GDM1 (cell line): ENCODE measurements around the gene SMYD3.
"Not testable (repeated sequence)": the region's sequence is repeated elsewhere in the genome, so short reads cannot be mapped to it uniquely, and the experiment has no call there.

Experiments used
- DNase-seq: peaks from one replicate; lab custom pipeline; 2025; lab: John Stamatoyannopoulos, UW

The SMYD3 gene

DNA sequence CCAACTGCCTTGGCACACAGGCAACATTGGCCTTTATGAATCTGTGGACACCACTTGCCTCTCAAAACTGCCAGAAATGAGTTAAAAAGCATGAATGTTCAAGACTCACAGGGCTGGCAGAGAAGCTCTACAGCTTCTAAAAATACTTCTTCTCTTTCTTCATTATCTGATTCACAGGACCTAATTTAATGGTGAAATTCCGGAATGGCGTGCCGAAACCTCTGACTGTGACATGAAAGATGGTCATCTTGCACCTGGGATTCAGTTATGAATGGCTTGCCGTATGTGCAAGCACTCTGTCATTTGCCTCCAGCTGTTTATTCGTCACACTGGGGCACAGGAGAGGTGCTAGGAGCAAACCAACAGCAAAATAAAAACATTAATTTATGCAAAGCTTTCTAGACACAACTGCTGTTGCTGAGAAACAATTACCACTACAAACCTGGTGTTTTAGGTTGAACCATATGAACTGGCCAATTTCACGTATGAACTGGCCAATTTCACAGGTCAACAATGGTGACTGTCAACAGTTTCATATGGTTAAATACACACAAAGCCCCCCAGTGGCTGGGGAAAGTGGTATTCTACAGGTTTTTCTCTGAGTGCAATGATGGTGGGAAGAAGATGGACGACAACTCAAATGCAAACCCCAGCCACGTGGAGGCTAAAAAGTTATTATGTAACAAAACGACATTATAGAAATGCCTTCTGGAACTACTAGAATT is 704.0 kb downstream of the SMYD3 start:
- DNase-seq, result no peak

DNA sequence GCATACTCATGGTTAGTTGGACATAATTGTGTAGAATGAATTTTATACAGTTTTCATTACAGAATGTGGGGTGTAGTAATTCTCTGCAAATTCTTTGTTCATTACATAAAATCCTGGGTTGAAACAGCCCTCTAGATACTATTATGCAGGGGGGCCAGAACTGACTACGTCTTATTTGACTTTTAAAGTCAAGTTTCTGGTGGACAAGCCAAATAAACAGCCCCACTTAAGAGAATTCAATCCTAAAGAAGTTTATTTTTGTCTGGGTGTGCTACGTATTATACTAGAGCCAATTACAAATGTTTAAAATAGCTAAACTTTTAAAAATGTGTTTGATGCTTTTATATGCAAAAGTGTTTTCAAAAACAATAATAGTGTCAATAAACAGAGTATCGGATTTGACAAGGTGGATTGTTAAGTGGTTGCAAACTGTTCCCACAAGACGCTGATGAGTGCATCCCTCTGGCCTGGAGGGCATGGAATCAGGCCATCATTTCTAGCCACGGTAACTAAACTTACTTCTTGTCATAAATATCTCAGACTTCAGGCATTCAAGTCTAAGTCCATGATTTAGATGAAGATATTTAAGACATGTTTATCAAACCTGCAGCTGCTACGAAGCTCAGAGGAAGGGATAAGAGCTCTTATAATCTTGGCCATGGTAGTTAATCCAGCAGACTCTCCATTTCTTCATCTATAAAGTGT is 706.0 kb downstream of the SMYD3 start:
- DNase-seq, result no peak

GRCh38 chr1:245798349-245798711 is 708.7 kb downstream of the SMYD3 start:
- DNase-seq, result no peak

DNA sequence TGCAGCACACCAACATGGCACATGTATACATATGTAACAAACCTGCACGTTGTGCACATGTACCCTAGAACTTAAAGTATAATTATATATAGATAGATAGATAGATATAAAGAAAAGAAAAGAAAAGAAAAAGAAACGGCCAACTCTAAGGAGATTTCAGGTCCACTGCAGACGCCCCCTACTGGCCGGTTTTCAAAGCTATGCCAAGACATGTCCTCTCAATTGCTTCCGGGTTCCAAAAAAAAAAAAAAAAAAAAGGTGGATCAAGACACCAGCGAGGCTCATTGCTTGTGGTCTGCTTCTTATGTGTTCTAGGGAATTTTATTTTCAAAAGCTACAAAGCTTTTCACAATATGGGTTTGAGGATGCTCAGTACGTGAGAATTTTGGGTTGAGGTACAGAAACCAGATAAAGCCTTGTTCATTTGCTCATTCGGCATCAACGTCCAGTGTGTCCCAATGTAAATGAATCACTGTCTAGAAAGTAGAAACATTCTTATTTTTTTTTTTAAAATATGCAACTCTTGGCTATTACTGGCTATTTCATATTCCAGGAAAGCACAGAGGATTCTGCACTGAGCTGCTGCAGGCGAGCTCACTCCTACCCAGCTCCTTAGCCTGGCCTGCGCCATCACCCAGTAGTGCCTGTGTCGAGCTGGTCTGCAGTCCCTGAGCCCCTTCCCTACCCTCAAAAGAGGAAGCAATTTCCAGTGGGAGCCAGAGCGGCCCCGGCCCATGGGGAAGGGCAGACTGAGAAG is 709.3 kb downstream of the SMYD3 start:
- DNase-seq, result no peak

DNA sequence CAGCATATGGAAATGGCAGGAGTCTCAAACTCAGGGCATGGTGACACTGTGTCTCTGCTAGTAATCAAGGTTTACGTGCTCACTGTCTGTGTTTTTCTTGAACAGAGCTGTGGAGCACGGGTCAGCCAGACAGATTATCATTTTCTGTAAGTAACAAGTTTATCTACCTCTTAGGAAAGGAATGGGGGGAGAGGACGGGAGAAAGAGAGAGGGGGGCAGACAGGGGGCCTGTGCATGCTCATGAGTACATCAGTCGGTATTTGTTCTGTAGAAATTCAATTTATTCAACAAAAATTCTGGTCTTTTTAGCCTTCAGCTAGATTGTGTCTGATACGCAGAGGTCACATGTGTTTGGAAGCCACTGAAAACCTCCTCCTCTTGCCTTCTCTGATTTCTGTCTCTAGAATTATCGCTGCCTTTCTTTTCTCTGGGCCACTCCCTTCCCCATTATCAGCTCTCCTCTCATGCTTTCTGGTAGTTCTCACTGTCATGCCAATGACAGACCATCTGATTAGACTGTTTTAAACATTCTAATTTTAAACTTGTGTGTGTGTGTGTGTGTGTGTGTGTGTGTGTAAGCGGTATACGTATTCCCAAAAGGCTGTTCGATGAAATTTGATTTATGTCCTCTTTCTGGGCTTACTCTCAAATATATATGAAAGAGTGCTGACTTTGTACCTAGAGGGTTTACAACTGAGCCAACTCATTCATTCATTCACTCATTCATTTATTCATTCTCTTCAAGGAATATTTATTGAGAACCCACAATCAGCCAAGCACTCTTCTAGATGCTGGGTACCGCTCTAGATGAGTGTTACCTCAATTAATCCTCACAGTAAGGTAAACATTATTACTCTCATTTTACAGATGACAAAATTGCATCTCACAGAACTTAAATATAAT is 715.4 kb downstream of the SMYD3 start:
- DNase-seq, result no peak

DNA sequence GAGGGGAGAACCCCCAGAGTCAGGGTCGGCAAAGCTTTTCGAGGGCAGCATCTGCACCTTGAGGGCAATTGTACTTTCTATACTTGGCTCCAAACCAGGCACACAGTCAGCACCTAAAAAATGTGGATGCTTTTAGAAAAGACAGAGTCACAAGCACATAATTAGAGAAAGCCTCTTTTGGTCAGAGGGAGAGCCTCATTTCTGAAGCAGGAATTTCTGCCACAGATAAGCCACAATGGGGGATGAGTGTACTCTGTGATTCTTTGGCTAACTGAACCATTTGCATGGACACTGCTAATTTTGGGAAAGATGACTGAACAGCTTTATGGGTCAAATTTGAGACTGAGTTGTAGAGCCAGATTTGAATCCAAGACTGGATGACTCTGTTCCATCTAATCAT is 716.6 kb downstream of the SMYD3 start:
- DNase-seq, result no peak

- no peak for DNase-seq
Observed at GRCh38 chr1:245788886-245789285, 718.2 kb downstream of the SMYD3 start.

- DNase-seq, result no peak
Observed at GRCh38 chr1:245788269-245788668, 718.8 kb downstream of the SMYD3 start.

- DNase-seq, result no peak
Observed at GRCh38 chr1:245786948-245787347, 720.1 kb downstream of the SMYD3 start.

DNA sequence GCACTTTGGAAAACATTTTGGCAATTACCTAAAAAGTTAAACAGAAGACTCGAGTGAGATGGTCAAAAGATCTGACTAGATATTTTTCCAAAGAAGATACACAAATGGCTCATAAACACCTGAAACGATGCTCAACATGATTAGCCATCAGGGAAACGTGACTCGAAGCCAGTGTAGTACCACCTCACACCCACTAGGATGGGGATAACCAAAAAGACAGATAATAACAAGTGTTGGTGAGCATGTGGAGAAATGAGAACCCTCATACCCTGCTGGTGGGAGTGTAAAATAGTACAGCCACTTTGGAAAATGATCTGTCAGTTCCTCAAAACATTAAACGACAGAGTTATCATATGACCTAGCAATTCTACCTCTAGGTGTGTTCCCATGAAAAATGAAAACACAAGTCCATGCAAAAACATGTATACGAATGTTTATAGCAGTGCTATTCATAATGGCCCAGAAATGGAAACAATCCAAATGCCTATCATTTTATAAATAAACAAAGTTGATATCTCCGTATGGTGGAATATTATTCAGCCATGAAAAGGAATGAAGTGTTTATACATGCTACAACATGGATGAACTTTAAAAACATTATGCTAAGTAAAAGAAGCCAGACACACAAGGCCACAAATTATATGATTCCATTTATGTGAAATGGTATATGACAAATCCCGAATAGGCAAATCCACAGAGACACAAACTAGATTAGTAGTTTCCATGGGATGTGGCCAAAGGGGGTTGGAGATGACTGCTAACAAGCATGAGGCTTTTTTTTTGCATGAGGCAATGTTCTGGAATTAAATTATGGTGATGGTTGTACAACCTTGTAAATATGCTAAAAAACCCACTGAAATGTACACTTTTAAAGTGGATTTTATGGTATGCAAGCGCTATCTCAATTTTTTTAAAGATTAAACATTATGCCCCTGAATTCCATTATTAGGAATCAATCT is 727.0 kb downstream of the SMYD3 start:
- no peak for DNase-seq

DNA sequence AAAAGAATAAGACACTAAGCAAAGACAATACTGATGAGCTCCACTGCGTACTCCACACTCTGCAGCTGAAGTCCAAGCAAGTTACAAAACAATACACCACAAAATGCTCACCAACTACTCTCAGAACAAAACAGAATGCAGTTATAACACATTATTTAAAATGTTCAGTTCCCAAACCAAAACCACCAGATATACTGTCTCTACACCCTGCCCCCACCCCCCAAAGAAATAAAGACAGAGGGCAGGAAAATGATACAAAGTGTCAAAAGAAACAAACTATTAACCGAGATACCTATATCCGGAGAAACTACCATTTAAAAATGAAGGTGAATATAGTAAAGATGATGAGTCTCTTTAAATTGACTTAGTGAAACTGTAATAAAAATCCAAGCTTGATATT is 729.3 kb downstream of the SMYD3 start:
- DNase-seq, result no peak

DNA sequence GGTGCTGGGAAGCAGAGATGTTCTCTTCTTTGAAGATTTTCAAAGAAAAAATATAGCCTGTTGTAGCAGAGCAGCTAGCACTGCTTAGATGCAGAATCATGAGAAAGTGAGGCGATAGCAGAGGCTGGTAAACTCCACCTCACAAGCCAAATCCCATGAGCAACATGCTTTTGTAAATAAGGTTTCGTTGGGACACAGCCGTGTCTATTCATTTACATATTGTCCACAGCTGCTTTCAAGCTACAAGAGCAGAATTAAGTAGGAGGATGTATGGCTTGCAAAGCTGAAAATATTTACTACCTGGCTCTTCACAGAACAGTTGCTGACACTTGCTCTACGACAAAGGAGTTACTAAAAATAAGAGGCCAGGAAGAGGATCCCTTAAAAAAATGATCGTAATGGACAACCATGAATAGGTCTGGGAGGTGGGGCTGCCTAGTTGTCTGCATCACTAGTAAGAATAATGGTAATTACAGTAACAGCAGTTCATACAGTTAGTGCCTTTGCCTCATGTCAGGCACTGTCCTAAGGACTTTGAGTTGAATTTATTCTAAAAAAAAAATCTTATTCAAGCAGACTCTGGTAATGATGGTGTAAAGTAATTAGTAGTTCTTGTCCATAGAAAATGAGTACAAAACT is 730.3 kb downstream of the SMYD3 start:
- no peak for DNase-seq

DNA sequence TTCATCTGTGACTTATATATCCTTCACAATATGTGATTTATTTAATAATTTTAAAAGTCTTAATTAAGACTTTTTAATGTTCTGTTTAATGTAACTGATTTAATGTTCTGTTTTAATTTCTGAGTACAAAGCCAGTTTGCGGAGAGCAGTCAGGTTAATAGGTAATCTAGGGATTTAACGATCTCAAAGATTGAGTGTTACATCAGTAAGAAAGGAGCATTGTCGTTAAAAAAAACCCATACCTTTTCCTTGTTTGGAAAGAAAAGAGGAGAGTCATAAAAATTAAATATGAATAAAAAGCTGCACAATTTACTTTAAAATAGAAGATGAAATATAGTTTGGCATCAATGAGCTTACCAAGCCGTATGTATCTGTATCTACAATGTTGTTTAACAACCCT is 730.9 kb downstream of the SMYD3 start:
- no peak for DNase-seq

DNA sequence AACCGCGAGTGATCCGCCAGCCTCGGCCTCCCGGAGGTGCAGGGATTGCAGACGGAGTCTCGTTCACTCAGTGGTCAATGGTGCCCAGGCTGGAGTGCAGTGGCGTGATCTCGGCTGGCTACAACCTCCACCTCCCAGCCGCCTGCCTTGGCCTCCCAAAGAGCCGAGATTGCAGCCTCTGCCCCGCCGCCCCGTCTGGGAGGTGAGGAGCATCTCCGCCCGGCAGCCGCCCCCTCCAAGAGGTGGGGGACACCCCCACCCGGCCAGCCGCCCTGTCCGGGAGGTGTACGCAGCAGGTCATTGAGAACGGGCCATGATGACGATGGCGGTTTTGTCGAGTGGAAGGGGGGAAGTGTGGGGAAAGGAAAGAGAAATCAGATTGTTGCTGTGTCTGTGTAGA is 732.1 kb downstream of the SMYD3 start:
- not testable (repeated sequence) for DNase-seq

- no peak for DNase-seq
Observed at GRCh38 chr1:245774196-245774595, 732.9 kb downstream of the SMYD3 start.

DNA sequence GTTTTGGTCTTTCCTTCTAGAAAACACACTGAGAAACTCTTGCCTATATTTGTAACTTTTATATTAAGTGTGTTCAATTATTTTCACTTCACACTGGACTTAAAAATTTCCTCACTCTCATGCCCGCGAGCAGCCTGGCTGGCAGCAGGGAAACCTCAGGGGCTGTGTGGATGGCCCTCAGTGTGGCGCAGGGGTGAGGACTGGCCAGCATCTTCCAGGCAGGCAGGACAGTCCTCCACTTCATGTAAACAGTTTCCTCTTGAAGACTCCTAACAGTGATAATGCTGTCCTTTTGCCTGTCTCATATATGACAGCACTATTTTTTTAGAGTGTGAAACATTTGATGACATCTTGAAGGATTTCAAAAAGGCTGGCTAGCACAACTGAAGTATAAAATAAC is 733.7 kb downstream of the SMYD3 start:
- no peak for DNase-seq

DNA sequence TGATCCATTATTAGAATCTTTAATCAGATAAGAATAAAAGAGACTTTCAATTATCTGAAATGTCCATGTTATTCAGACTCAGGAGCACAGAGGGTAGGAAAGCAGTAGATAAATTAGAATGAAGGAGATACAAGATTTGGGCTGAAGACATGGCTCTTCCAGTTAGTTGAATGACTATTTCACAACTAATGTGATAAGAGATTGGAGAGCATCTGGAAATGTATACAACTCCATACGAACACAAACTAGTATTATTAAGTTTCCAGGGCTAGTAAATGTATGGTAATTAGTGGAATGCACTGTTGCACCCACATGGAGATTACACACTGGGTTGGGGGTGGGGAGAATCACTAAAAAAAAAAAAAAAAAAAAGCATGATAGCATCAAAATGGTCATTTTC is 734.3 kb downstream of the SMYD3 start:
- no peak for DNase-seq

- no peak for DNase-seq
Observed at GRCh38 chr1:245772325-245772724, 734.8 kb downstream of the SMYD3 start.

DNA sequence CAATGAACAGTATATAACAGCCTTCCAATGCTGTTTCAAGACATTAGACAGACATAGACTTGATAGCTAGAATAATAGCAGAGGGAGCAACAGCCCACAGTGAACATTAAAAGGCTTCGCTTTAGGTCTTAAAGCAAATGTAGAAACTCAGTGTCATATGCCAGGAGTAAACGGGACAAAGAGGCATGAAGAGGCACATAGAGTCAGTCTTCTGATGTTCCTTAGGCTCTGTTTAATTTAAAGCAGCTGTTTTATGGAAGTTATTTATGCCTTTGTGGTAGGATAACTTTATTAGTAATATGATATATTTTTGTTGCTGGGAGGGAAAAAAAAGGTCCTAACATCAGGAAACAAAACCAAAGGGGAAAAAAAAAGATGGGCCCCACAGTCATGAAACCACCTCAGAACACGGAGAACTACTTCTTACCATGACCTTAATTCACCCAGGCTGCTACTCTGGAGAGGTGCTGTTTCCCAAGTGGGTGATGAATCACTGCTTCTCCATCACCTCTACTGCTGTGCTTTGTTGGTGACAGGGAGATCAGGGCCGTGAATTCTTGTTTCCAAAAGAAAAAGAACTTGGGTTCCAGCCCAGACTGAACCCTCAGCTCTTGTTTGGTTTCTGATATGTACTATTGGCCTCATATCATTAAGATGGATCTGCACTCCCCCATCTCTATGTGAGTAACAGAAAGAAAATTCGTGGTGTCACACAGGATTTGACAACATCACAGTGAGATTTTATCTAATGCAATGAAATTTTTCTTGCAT is 735.4 kb downstream of the SMYD3 start:
- DNase-seq, result no peak

DNA sequence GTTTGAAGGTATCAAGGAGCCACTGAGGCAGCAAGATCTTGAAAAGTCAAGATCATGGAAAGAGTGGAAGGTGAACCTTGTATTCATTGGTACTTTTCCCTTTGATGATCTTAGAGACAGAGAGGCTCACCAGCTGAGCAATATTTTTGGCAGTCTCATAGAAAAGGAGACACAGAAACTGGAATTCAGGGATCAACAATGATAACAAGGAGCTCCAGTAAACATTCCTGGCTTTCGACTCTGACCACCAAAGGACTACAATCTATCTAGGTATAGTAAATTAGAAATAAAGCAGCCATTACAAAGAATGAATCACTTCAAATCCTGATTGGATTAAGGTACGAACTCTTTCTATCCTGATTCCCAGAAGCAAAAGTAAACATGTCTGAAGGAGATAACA is 736.9 kb downstream of the SMYD3 start:
- no peak for DNase-seq
